Large intestine (tissue), 3 donors: ENCODE measurements around the gene RCCD1. TPM values are rescaled to one million over a fixed set of nuclear protein-coding genes. Genes with fewer than 3 reads are reported as not detected.

Source experiments
- DNase-seq, 2 donors: peaks; one replicate each; pipeline versions ENCODE4 v3.0.0 to v3.0.0-alpha.2; 2013
- H3K27ac ChIP-seq: one replicate; pipeline ENCODE4 v1.5.1; 2013; ENCODE audit warnings: low read length
- H3K27me3 ChIP-seq: 2 replicates; pipeline ENCODE4 v1.6.1; 2013; ENCODE audit warnings: low read length; ENCODE audit not compliant: control insufficient read depth, insufficient read depth
- H3K36me3 ChIP-seq: 2 replicates; pipeline ENCODE4 v1.6.1; 2013; ENCODE audit warnings: low read length; ENCODE audit not compliant: control insufficient read depth, insufficient read depth
- H3K4me1 ChIP-seq: one replicate; pipeline ENCODE4 v1.6.1; 2013; ENCODE audit warnings: low read length; ENCODE audit not compliant: control insufficient read depth, insufficient read depth
- H3K4me3 ChIP-seq: one replicate; pipeline ENCODE4 v1.5.1; 2013; ENCODE audit warnings: low read length
- H3K9me3 ChIP-seq: one replicate; pipeline ENCODE4 v1.6.1; 2013; ENCODE audit warnings: mild to moderate bottlenecking, low read depth, low read length, moderate library complexity; ENCODE audit not compliant: control insufficient read depth
- WGBS: methylation state at CpG from one replicate; pipeline ENCODE4 v1.1.5; 2013; ENCODE audit warnings: low lambda C conversion rate; ENCODE audit not compliant: insufficient coverage; 5-methylcytosine and 5-hydroxymethylcytosine counted together
- polyA plus RNA-seq: library from polyadenylated mRNA; unstranded; fragments of 120-200 nt; gene quantifications from one replicate; pipeline ENCODE4 v1.2.1, GENCODE V29; 2013

RCCD1 gene
- polyA plus RNA-seq, 1 donor, result 22.9 TPM

GRCh38 chr15:90932660-90932991 lies 22.1 kb upstream of the RCCD1 start:
- H3K27me3 ChIP-seq, result no peaks in the 10 kb centered on the region
- no peak overlapping the region for H3K4me3 ChIP-seq
- no peaks in the 10 kb centered on the region for H3K9me3 ChIP-seq
- WGBS, result no CpG with 5 or more reads among the region's 5 CpGs
- H3K27ac ChIP-seq, result peak overlapping the region; percentile 78
- peaks cover 31% of the 10 kb centered on the region for H3K4me1 ChIP-seq
- DNase-seq, result no peak
- peaks cover 3% of the 10 kb centered on the region for H3K36me3 ChIP-seq

GRCh38 chr15:90933301-90933700 lies 21.4 kb upstream of the RCCD1 start:
- no CpG with 5 or more reads among the region's 1 CpG for WGBS
- Histone ChIP-seq H3K4me3 (no peak overlapping the region), H3K27me3 (no peaks in the 10 kb centered on the region), H3K4me1 (peaks cover 31% of the 10 kb centered on the region), H3K27ac (no peak overlapping the region), H3K36me3 (peaks cover 8% of the 10 kb centered on the region), H3K9me3 (no peaks in the 10 kb centered on the region)
- DNase-seq, result no peak

- peak overlapping the region; percentile 85 for H3K4me3 ChIP-seq
- H3K4me1 ChIP-seq, result peaks cover 31% of the 10 kb centered on the region
- no CpG with 5 or more reads among the region's 19 CpGs for WGBS
- H3K9me3 ChIP-seq, result no peaks in the 10 kb centered on the region
- H3K36me3 ChIP-seq, result peaks cover 14% of the 10 kb centered on the region
- no peaks in the 10 kb centered on the region for H3K27me3 ChIP-seq
- DNase-seq, result peak; percentile 85 to 86
- peak overlapping the region; percentile 69 for H3K27ac ChIP-seq
These were observed 20.3 kb upstream of the RCCD1 start for GRCh38 chr15:90934256-90934948.

- Histone ChIP-seq H3K4me3 (peak within 1 kb of the TSS; percentile 85), H3K36me3 (peaks cover 22% of the 10 kb centered on the region), H3K27me3 (no peaks in the 10 kb centered on the region), H3K27ac (peak within 1 kb of the TSS; percentile 69), H3K9me3 (no peaks in the 10 kb centered on the region), H3K4me1 (peaks cover 31% of the 10 kb centered on the region)
- no CpG with 5 or more reads among the region's 65 CpGs for WGBS
- DNase-seq, result peak; percentile 95 to 96
These were observed 19.5 kb upstream of the RCCD1 start, which contains the start of gene UNC45A for GRCh38 chr15:90934949-90935751. Gene UNC45A, plus strand, starts transcription at chr15:90935285. Its CDS starts 40 bp downstream, at chr15:90935325.

- Histone ChIP-seq H3K27ac (no peak overlapping the region), H3K27me3 (no peaks in the 10 kb centered on the region), H3K4me3 (no peak overlapping the region), H3K9me3 (no peaks in the 10 kb centered on the region), H3K4me1 (peaks cover 19% of the 10 kb centered on the region), H3K36me3 (peaks cover 34% of the 10 kb centered on the region)
- WGBS, result no CpG with 5 or more reads among the region's 1 CpG
- no peak for DNase-seq
These were observed 17.9 kb upstream of the RCCD1 start for GRCh38 chr15:90936823-90937222.

- H3K27ac ChIP-seq, result no peak overlapping the region
- no peak overlapping the region for H3K4me3 ChIP-seq
- 100% methylated on average over 3 of the region's 5 CpGs for WGBS
- no peaks in the 10 kb centered on the region for H3K27me3 ChIP-seq
- no peak for DNase-seq
- no peaks in the 10 kb centered on the region for H3K9me3 ChIP-seq
- H3K4me1 ChIP-seq, result peaks cover 19% of the 10 kb centered on the region
- peaks cover 49% of the 10 kb centered on the region for H3K36me3 ChIP-seq
These were observed 16.4 kb upstream of the RCCD1 start for GRCh38 chr15:90938261-90938660.

- H3K4me3 ChIP-seq, result no peak overlapping the region
- peaks cover 9% of the 10 kb centered on the region for H3K4me1 ChIP-seq
- H3K9me3 ChIP-seq, result no peaks in the 10 kb centered on the region
- peaks cover 60% of the 10 kb centered on the region for H3K36me3 ChIP-seq
- WGBS, result no CpG with 5 or more reads among the region's 7 CpGs
- no peak overlapping the region for H3K27ac ChIP-seq
- no peaks in the 10 kb centered on the region for H3K27me3 ChIP-seq
- no peak for DNase-seq
These were observed 14.9 kb upstream of the RCCD1 start for GRCh38 chr15:90939756-90940155.

- no peak for DNase-seq
- WGBS, result no CpG with 5 or more reads among the region's 4 CpGs
- H3K4me1 ChIP-seq, result peaks cover 4% of the 10 kb centered on the region
- H3K27me3 ChIP-seq, result no peaks in the 10 kb centered on the region
- H3K9me3 ChIP-seq, result no peaks in the 10 kb centered on the region
- H3K4me3 ChIP-seq, result no peak overlapping the region
- H3K27ac ChIP-seq, result no peak overlapping the region
- H3K36me3 ChIP-seq, result peaks cover 68% of the 10 kb centered on the region
These were observed 13.6 kb upstream of the RCCD1 start for GRCh38 chr15:90941038-90941437.

GRCh38 chr15:90942354-90943120 lies 12.1 kb upstream of the RCCD1 start:
- WGBS, result no CpG with 5 or more reads among the region's 12 CpGs
- no peaks in the 10 kb centered on the region for H3K4me1 ChIP-seq
- no peak overlapping the region for H3K27ac ChIP-seq
- no peak overlapping the region for H3K4me3 ChIP-seq
- no peak for DNase-seq
- no peaks in the 10 kb centered on the region for H3K27me3 ChIP-seq
- H3K9me3 ChIP-seq, result no peaks in the 10 kb centered on the region
- H3K36me3 ChIP-seq, result peaks cover 78% of the 10 kb centered on the region

GRCh38 chr15:90945091-90945490 lies 9.6 kb upstream of the RCCD1 start:
- peaks cover 80% of the 10 kb centered on the region for H3K36me3 ChIP-seq
- H3K4me3 ChIP-seq, result no peak overlapping the region
- DNase-seq, result no peak
- H3K27ac ChIP-seq, result no peak overlapping the region
- no peaks in the 10 kb centered on the region for H3K27me3 ChIP-seq
- no CpG with 5 or more reads among the region's 7 CpGs for WGBS
- no peaks in the 10 kb centered on the region for H3K9me3 ChIP-seq
- H3K4me1 ChIP-seq, result no peaks in the 10 kb centered on the region
